Endothelial cell of umbilical vein (primary cell): ENCODE results near the gene SVIL. TPM values are rescaled to one million over a fixed set of nuclear protein-coding genes. Genes with fewer than 3 reads are reported as not detected.

Source experiments
- BruUV-seq: library from RNA; stranded (reverse); fragments of 400-500 nt; replicated peaks from 2 replicates; lab custom pipeline; 2021; lab: Mats Ljungman, UMichigan
- CTCF ChIA-PET: fragments of 300-600, 350-600 bp; sonication (Branson Sonifier 250); formaldehyde crosslinking; loops from one replicate; lab custom pipeline; 2021; ENCODE audit warnings: antibody characterized with exemption, inconsistent platforms; lab: Charles Lee
- POLR2A ChIA-PET: fragments of 300-600, 350-600 bp; sonication (Branson Sonifier 250); formaldehyde crosslinking; loops from one replicate; lab custom pipeline; 2021; ENCODE audit warnings: antibody characterized with exemption, inconsistent platforms; lab: Charles Lee
- DNase-seq: peaks from one replicate; pipeline ENCODE4 v3.0.0-alpha.2; 2011; ENCODE audit warnings: low read depth, low spot score
- FAIRE-seq: peaks from 2 replicates; lab custom pipeline; 2011; peaks lifted over from hg19 to GRCh38; lab: Jason Lieb, UNC
- H2AFZ ChIP-seq: 2 replicates; pipeline ENCODE4 v1.6.0; 2012; ENCODE audit warnings: low read depth, low read length, control low read depth, inconsistent platforms
- H3K27ac ChIP-seq: 2 replicates; pipeline ENCODE4 v1.5.1; 2011; ENCODE audit warnings: low read depth, mild to moderate bottlenecking, control low read depth, low read length, moderate library complexity; ENCODE audit not compliant: insufficient read depth
- H3K27me3 ChIP-seq, 2 experiments: 2 replicates each; pipeline versions ENCODE4 v1.6.0 to v1.6.1; 2011; ENCODE audit warnings: low read length in 2 of 2, mixed read lengths in 1 of 2; ENCODE audit not compliant: control insufficient read depth in 2 of 2, insufficient read depth in 2 of 2
- H3K36me3 ChIP-seq, 2 experiments: 2 replicates in 1 of 2; 3 replicates in 1 of 2; pipeline ENCODE4 v1.5.1; 2011; ENCODE audit warnings: low read length in 2 of 2, mild to moderate bottlenecking in 1 of 2, moderate library complexity in 1 of 2; ENCODE audit not compliant: control insufficient read depth in 2 of 2, insufficient read depth in 2 of 2; ENCODE audit errors: extremely low read depth in 1 of 2
- H3K4me1 ChIP-seq: 3 replicates; pipeline ENCODE4 v1.5.1; 2011; ENCODE audit warnings: mild to moderate bottlenecking, low read length; ENCODE audit not compliant: control insufficient read depth, insufficient read depth; ENCODE audit errors: extremely low read depth
- H3K4me2 ChIP-seq: 2 replicates; pipeline ENCODE4 v1.6.1; 2011; ENCODE audit warnings: low read length, control low read depth, mixed read lengths; ENCODE audit not compliant: insufficient read depth
- H3K4me3 ChIP-seq, 3 experiments: fragments of 200-600 bp in 1 of 3; sonication (generic), shearing (Covaris generic) in 1 of 3; replicated peaks in 1 of 3; 2 replicates each; pipeline ENCODE4 v1.5.1; 2011 to 2016; ENCODE audit warnings: control low read depth in 3 of 3, low read length in 3 of 3, mild to moderate bottlenecking in 2 of 3, inconsistent platforms in 1 of 3, low read depth in 1 of 3, moderate library complexity in 1 of 3; ENCODE audit not compliant: insufficient read depth in 1 of 3
- H3K79me2 ChIP-seq: 2 replicates; pipeline ENCODE4 v1.6.0; 2012; ENCODE audit warnings: low read length, inconsistent platforms; ENCODE audit not compliant: control insufficient read depth, insufficient read depth
- H3K9ac ChIP-seq: replicated peaks from 2 replicates; pipeline ENCODE3; 2011; ENCODE audit warnings: low read length, control low read depth; ENCODE audit not compliant: insufficient read depth; ENCODE audit errors: extremely low read depth
- H3K9me1 ChIP-seq: replicated peaks from 3 replicates; pipeline ENCODE4 v1.6.0; 2011; ENCODE audit warnings: mild to moderate bottlenecking, low read length; ENCODE audit not compliant: control insufficient read depth, insufficient read depth; ENCODE audit errors: extremely low read depth
- H3K9me3 ChIP-seq: replicated peaks from 2 replicates; pipeline ENCODE4 v1.5.1; 2012; ENCODE audit warnings: low read length, inconsistent platforms; ENCODE audit not compliant: control insufficient read depth, insufficient read depth
- H4K20me1 ChIP-seq: replicated peaks from 2 replicates; pipeline ENCODE3; 2011; ENCODE audit warnings: mild to moderate bottlenecking, low read length; ENCODE audit not compliant: control insufficient read depth, insufficient read depth; ENCODE audit errors: extremely low read depth
- CTCF ChIP-seq, 2 donors: IDR thresholded peaks; 1 replicate in 1 of 2; 2 replicates in 1 of 2; pipeline ENCODE4 v1.5.1; 2011; ENCODE audit warnings: low read length in 2 of 2, mild to moderate bottlenecking in 2 of 2, moderate library complexity in 2 of 2, control low read depth in 1 of 2, inconsistent platforms in 1 of 2, low read depth in 1 of 2; ENCODE audit not compliant: insufficient read depth in 1 of 2; ENCODE audit errors: extremely low read depth in 1 of 2
- EZH2 ChIP-seq: IDR thresholded peaks from 2 replicates; pipeline ENCODE4 v1.6.1; 2012; ENCODE audit warnings: borderline replicate concordance, low read depth, mild to moderate bottlenecking, moderate library complexity, low read length, inconsistent platforms; ENCODE audit not compliant: severe bottlenecking
- FOS ChIP-seq: IDR thresholded peaks from 2 replicates; pipeline ENCODE4 v1.6.1; 2011; ENCODE audit warnings: mild to moderate bottlenecking, low read length, moderate library complexity, borderline replicate concordance; ENCODE audit not compliant: insufficient read depth
- GATA2 ChIP-seq: IDR thresholded peaks from 2 replicates; pipeline ENCODE4 v1.7.0; 2011; ENCODE audit warnings: low read depth, mild to moderate bottlenecking, moderate library complexity, mixed read lengths, low read length; ENCODE audit not compliant: insufficient read length, insufficient read depth
- JUN ChIP-seq: IDR thresholded peaks from 2 replicates; pipeline ENCODE4 v1.6.1; 2011; ENCODE audit warnings: borderline replicate concordance, low read depth; ENCODE audit not compliant: insufficient read length, insufficient read depth
- MAX ChIP-seq: IDR thresholded peaks from 2 replicates; pipeline ENCODE4 v1.6.1; 2011; ENCODE audit not compliant: insufficient read depth, insufficient read length
- MYC ChIP-seq: IDR thresholded peaks from one replicate; pipeline ENCODE4 v1.6.1; 2011; ENCODE audit warnings: mild to moderate bottlenecking, low read depth, low read length
- POLR2A ChIP-seq: IDR thresholded peaks from 2 replicates; pipeline ENCODE4 v1.6.1; 2012; ENCODE audit warnings: low read depth, mild to moderate bottlenecking, control low read depth, low read length
- POLR2AphosphoS5 ChIP-seq: IDR thresholded peaks from 2 replicates; pipeline ENCODE4 v1.6.1; 2012; ENCODE audit warnings: low read depth, mild to moderate bottlenecking, control low read depth, low read length, moderate library complexity; ENCODE audit not compliant: insufficient read depth
- dilution Hi-C: fragments of 300-500 bp; cut with MboI; formaldehyde crosslinking; loops from one replicate; pipeline ENCODE4 v1.15.0; 2019; ENCODE audit warnings: low sequenced_read_pairs; ENCODE audit not compliant: extremely low pct_ligation_motif_present
- intact Hi-C: fragments of 100-400 bp; cut with micrococcal nuclease; formaldehyde crosslinking; loops from one replicate; pipeline ENCODE4 v1.10.0; 2022
- polyA plus RNA-seq, 4 experiments: library from polyadenylated mRNA; depleted of rRNA in 3 of 4; stranded (reverse) in 3 of 4; unstranded in 1 of 4; fragments of >200 nt; gene quantifications; 2 replicates each; pipeline versions ENCODE4 v1.2.1 to v1.2.3, GENCODE V29; 2011 to 2012; ENCODE audit warnings: missing spikeins in 1 of 4
- total RNA-seq: library from RNA; stranded (reverse); gene quantifications from 2 replicates; pipeline ENCODE4 v1.2.3, GENCODE V29; 2021

SVIL gene
- total and polyA plus RNA-seq, 2 donors (not counting 3 experiments of a cell fraction or from before 2014, with no cell fraction given) = 22.6 to 70.7 TPM

GRCh38 chr10:29545122-29545521, 89.6 kb downstream of the SVIL start:
- no TSS peak for BruUV-seq
- FAIRE-seq = no peak
- Histone ChIP-seq H3K9ac (no peak overlapping the region), H3K27ac (no peak overlapping the region), H3K9me3 (no peaks in the 10 kb centered on the region), H4K20me1 (peaks cover 3% of the 10 kb centered on the region), H3K79me2 (peaks cover 2% of the 10 kb centered on the region), H3K4me3 (no peak overlapping the region), H3K4me1 (no peaks in the 10 kb centered on the region), H2AFZ (no peak overlapping the region), H3K9me1 (no peaks in the 10 kb centered on the region), H3K36me3 (peaks cover 0 to 3% of the 10 kb centered on the region in 2 experiments), H3K27me3 (no peaks in the 10 kb centered on the region), H3K4me2 (no peak overlapping the region)
- dilution Hi-C loops (no loop called here), intact Hi-C loops (no loop called here)
- DNase-seq = no peak
- TF ChIP-seq EZH2 (no peak), POLR2AphosphoS5 (no peak), MYC (no peak), JUN (no peak), POLR2A (no peak), GATA2 (no peak), MAX (no peak)
- POLR2A ChIA-PET = interaction anchor here (0.6 kb wide), 1 partner anchor 45 kb away, joined by 16 read pairs; no protein-coding TSS in a partner anchor
- CTCF ChIA-PET = interaction anchor here (1.1 to 2.4 kb wide), 3 partner anchors 10 to 144 kb away, joined by 3 to 11 read pairs (median 5); no protein-coding TSS in a partner anchor

GRCh38 chr10:29543715-29544114, 91.1 kb downstream of the SVIL start:
- DNase-seq = no peak
- Histone ChIP-seq H3K9me1 (no peaks in the 10 kb centered on the region), H4K20me1 (peaks cover 3% of the 10 kb centered on the region), H2AFZ (no peak overlapping the region), H3K27ac (no peak overlapping the region), H3K9me3 (no peaks in the 10 kb centered on the region), H3K27me3 (no peaks in the 10 kb centered on the region), H3K9ac (no peak overlapping the region), H3K36me3 (peaks cover 0 to 3% of the 10 kb centered on the region in 2 experiments), H3K4me2 (no peak overlapping the region), H3K4me1 (no peaks in the 10 kb centered on the region), H3K79me2 (peaks cover 2% of the 10 kb centered on the region), H3K4me3 (no peak overlapping the region)
- dilution Hi-C loops (no loop called here), intact Hi-C loops (no loop called here)
- no peak for FAIRE-seq
- ChIA-PET CTCF (interaction anchor here (2.4 kb wide), 1 partner anchor 9 kb away, joined by 11 read pairs; no protein-coding TSS in a partner anchor), POLR2A (no interaction called here)
- BruUV-seq = no TSS peak
- TF ChIP-seq FOS (no peak), MYC (no peak), CTCF (IDR thresholded peaks at IDR 0.05; ENCODE audit: extremely low read depth in 1 of 2, insufficient read depth in 1 of 2, low read depth in 1 of 2, low read length in 2 of 2) (no peak)
